Loucy (cell line): ENCODE data around the gene ZNF280B.

Source experiments
- CTCF ChIP-seq: fragments of 200-600 bp; sonication (generic); conservative IDR thresholded peaks from 2 replicates; pipeline ENCODE4 v1.5.1; 2014; ENCODE audit warnings: mild to moderate bottlenecking, antibody characterized with exemption, low read length
- EZH2phosphoT487 ChIP-seq: fragments of 200-600 bp; IDR thresholded peaks from 2 replicates; pipeline ENCODE4 v1.6.1; 2018; ENCODE audit warnings: antibody characterized with exemption, mild to moderate bottlenecking, moderate library complexity, borderline replicate concordance

GRCh38 chr22:22465782-22466181 lies 42.8 kb downstream of the ZNF280B start:
- TF ChIP-seq CTCF (no peak), EZH2phosphoT487 (no peak)
